Spleen (tissue), 11 donors: ENCODE results near the gene SERPINA12. TPM values are rescaled to one million over a fixed set of nuclear protein-coding genes. Genes with fewer than 3 reads are reported as not detected.

Experiments used
- DNase-seq: peaks from one replicate; pipeline ENCODE4 v3.0.0-alpha.2; 2020
- H3K27ac ChIP-seq, 8 donors: fragments of 200-600 bp; sonication (generic) in 7 of 8; 1 replicate in 4 of 8; 2 replicates in 4 of 8; pipeline versions ENCODE4 v1.5.0 to v1.8.0; 2016 to 2021; ENCODE audit warnings: inconsistent platforms in 4 of 8, mild to moderate bottlenecking in 4 of 8, moderate library complexity in 1 of 8
- H3K27me3 ChIP-seq, 7 donors: fragments of 200-600 bp; sonication (generic) in 6 of 7; replicated peaks in 1 of 7; 1 replicate in 4 of 7; 2 replicates in 3 of 7; pipeline versions ENCODE4 v1.5.0 to v1.8.0; 2016 to 2021; ENCODE audit warnings: inconsistent platforms in 3 of 7, mild to moderate bottlenecking in 1 of 7
- H3K36me3 ChIP-seq, 6 donors: fragments of 200-600 bp; sonication (generic) in 5 of 6; 1 replicate in 4 of 6; 2 replicates in 2 of 6; pipeline versions ENCODE4 v1.5.0 to v1.8.0; 2016 to 2021; ENCODE audit warnings: inconsistent platforms in 2 of 6
- H3K4me1 ChIP-seq, 6 donors: fragments of 200-600 bp; sonication (generic) in 5 of 6; 1 replicate in 3 of 6; 2 replicates in 3 of 6; pipeline versions ENCODE4 v1.5.0 to v1.8.0; 2016 to 2021; ENCODE audit warnings: inconsistent platforms in 3 of 6
- H3K4me3 ChIP-seq, 8 donors: fragments of 200-600 bp; sonication (generic) in 7 of 8; 1 replicate in 4 of 8; 2 replicates in 4 of 8; pipeline versions ENCODE4 v1.5.0 to v1.8.0; 2016 to 2021; ENCODE audit warnings: inconsistent platforms in 4 of 8, mild to moderate bottlenecking in 4 of 8, moderate library complexity in 2 of 8
- H3K9me3 ChIP-seq, 8 donors: fragments of 200-600 bp; sonication (generic) in 7 of 8; 1 replicate in 4 of 8; 2 replicates in 4 of 8; pipeline versions ENCODE4 v1.5.0 to v1.8.0; 2016 to 2021; ENCODE audit warnings: inconsistent platforms in 4 of 8
- POLR2A ChIP-seq, 3 donors: fragments of 450-650 bp; IDR thresholded peaks; one replicate each; pipeline ENCODE4 v1.5.1; 2017; ENCODE audit warnings: antibody characterized with exemption in 3 of 3, mild to moderate bottlenecking in 1 of 3
- POLR2AphosphoS5 ChIP-seq, 3 donors: sonication (generic); formaldehyde crosslinking; IDR thresholded peaks; one replicate each; pipeline ENCODE4 v1.5.1; 2017; ENCODE audit warnings: antibody characterized with exemption in 3 of 3
- WGBS, 5 donors: extraction: QIAGEN DNeasy Blood & Tissue Kit in 3 of 5; methylation state at CpG; one replicate each; pipeline versions ENCODE4 v1.1.5 to v1.1.7; 2013 to 2018; 5-methylcytosine and 5-hydroxymethylcytosine counted together
- intact Hi-C: fragments of 100-400 bp; cut with DNase I; formaldehyde crosslinking; loops from one replicate; pipeline ENCODE4 v1.15.0; 2023; ENCODE audit warnings: low total_unique reads
- polyA plus RNA-seq, 3 donors: library from polyadenylated mRNA; stranded (reverse); fragments of 200-250 nt; gene quantifications; one replicate each; pipeline ENCODE4 v1.2.1, GENCODE V29; 2013
- total RNA-seq, 7 donors: library from RNA; depleted of rRNA in 3 of 7; stranded (reverse); fragments of >200 nt in 3 of 7; fragmentation: NEBNext Ultra II Directional in 4 of 7; extraction: Animal tissue kit (Norgen Biotek cat#: 25700) in 4 of 7; gene quantifications; one replicate each; pipeline versions ENCODE4 v1.1.0 to v1.2.1, GENCODE V29; 2016 to 2021
- TF ChIP-seq, protein P1 (sequence below), 11 experiments: fragments of 200-600 bp in 7 of 11; fragments of 450-650 bp in 4 of 11; sonication (generic) in 4 of 11; IDR thresholded peaks in 8 of 11; conservative IDR thresholded peaks in 3 of 11; 1 replicate in 7 of 11; 2 replicates in 4 of 11; pipeline versions ENCODE4 v1.4.0 to v1.8.0; 2016 to 2021; ENCODE audit warnings: antibody characterized with exemption in 11 of 11, inconsistent platforms in 4 of 11, mild to moderate bottlenecking in 1 of 11
- donor health status: healthy with polysubstance abuse.
- donor health status: DM: no; HTN: no; CAD: no; lungs with moderate emphysema.
- donor health status: DM: no; HTN: no; CAD: no.
- donor health status: Bipolar disorder and iron deficiency.
- donor health status: healthy.
- donor health status: DM: no; HTN: no; CAD: no.
- donor health status: DM: yes; HTN: yes; CAD: no.

The SERPINA12 gene
- total and polyA plus RNA-seq, 10 donors: not detected

DNA sequence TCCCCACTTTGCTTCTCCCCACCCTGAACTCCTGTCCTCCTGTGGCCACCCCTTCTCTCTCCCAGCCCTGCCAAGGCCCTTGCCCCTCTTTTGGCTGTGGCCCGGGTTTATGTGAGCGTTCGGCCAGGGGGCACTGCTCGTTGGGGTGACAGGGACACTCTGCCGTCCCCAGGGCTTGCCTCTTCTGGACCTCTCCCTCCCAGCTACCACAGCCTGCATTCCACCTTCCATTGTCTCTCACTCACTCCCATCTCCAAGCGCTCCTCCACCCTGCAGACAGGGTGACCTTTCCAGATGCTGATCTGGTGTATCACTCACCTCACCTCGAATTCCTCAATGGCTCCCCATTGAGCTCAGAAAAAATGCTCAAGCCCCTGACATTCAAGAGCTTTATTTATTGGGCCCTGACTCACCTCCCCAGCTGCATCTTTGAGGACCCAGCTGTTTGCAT lies 34.7 kb downstream of the SERPINA12 start:
- Histone ChIP-seq H3K4me3 (no peak overlapping the region), H3K27me3 (peaks cover 0 to 8% (median 0%) of the 10 kb centered on the region in 7 donors), H3K27ac (no peak overlapping the region), H3K9me3 (peaks cover 0 to 34% (median 18%) of the 10 kb centered on the region in 8 donors), H3K4me1 (no peaks in the 10 kb centered on the region), H3K36me3 (no peaks in the 10 kb centered on the region)
- 71 to 83% (median 79%) methylated on average over 7 of the region's 7 CpGs for WGBS, 5 donors
- intact Hi-C loops: no loop called here
- no peak for DNase-seq
- TF ChIP-seq, protein P1, sequence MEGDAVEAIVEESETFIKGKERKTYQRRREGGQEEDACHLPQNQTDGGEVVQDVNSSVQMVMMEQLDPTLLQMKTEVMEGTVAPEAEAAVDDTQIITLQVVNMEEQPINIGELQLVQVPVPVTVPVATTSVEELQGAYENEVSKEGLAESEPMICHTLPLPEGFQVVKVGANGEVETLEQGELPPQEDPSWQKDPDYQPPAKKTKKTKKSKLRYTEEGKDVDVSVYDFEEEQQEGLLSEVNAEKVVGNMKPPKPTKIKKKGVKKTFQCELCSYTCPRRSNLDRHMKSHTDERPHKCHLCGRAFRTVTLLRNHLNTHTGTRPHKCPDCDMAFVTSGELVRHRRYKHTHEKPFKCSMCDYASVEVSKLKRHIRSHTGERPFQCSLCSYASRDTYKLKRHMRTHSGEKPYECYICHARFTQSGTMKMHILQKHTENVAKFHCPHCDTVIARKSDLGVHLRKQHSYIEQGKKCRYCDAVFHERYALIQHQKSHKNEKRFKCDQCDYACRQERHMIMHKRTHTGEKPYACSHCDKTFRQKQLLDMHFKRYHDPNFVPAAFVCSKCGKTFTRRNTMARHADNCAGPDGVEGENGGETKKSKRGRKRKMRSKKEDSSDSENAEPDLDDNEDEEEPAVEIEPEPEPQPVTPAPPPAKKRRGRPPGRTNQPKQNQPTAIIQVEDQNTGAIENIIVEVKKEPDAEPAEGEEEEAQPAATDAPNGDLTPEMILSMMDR (IDR thresholded peaks at IDR 0.05 in 8 of 11, conservative IDR thresholded peaks at IDR 0.05 in 3 of 11): no peak
- no peak for TF ChIP-seq POLR2A (IDR thresholded peaks at IDR 0.05)
- no peak for TF ChIP-seq POLR2AphosphoS5 (IDR thresholded peaks at IDR 0.05)

DNA sequence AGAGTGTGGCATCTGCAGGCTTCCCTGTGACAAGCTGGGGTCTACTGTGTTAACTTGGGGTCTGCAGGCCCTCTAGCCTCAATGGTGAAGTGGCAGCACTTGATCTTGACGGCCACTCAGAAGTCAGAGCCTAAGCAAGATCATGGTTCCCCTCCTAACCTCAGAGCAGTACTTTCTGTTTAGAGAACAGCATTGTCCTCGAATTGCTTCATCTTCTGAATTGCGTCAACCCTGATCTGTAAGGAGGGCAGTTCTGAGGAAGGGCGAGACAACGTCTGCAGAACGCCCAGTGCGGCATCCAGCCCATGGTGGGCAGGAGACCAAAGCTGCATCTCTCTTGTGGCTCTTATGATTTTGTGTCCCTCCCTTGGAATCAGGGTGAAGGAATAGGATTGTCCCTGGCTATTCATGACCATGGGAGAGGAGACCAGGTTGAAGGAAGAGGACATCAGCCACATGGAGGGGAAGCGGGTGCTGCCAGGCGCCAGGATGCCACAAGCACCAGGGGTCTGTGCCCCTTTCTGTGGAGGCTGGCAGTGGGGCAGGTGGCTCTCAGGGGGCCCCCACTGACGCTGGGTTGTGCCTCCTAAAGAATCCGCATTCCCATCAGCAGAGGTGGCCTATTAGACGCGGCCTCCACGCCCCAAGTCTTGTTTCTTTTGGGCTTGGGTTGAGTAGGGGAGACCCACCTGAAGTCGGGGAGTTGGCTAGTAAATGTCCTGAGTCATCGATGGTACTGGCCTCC lies 35.4 kb downstream of the SERPINA12 start:
- Histone ChIP-seq H3K4me3 (no peak overlapping the region), H3K27me3 (peaks cover 0 to 8% (median 0%) of the 10 kb centered on the region in 7 donors), H3K27ac (no peak overlapping the region), H3K36me3 (no peaks in the 10 kb centered on the region), H3K4me1 (no peaks in the 10 kb centered on the region), H3K9me3 (peaks cover 0 to 26% (median 11%) of the 10 kb centered on the region in 8 donors)
- WGBS, 5 donors: 66 to 84% (median 73%) methylated on average over 12 to 16 of the region's 16 CpGs
- DNase-seq: no peak
- intact Hi-C loops: no loop called here
- TF ChIP-seq POLR2AphosphoS5 (IDR thresholded peaks at IDR 0.05) (no peak), POLR2A (IDR thresholded peaks at IDR 0.05) (no peak)
- TF ChIP-seq, protein P1 (IDR thresholded peaks at IDR 0.05 in 8 of 11, conservative IDR thresholded peaks at IDR 0.05 in 3 of 11): no peak

DNA sequence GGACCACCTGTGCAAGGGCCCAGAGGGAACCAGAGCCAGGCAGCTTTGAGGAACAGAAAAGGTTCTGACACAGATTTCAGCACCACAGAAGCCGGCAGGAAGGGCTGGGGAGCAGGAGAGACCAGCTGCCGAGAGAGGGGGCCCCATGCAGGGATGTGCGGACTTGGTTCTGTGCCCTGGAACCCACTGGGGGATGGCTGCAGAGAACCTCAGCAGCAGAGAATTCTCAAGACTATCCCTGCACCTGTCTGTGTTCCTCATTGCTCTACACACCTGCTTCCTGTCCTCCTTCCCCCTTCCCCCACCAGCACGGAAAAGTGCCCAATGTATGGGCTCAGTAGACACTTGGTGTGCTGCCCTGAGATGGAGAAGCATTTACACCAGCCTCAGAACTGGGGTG lies 36.4 kb downstream of the SERPINA12 start:
- peaks cover 0 to 16% (median under 1%) of the 10 kb centered on the region in 8 donors for H3K9me3 ChIP-seq
- 43 to 67% (median 51%) methylated on average over 4 of the region's 4 CpGs for WGBS, 5 donors
- H3K36me3 ChIP-seq: no peaks in the 10 kb centered on the region
- no peak overlapping the region for H3K4me3 ChIP-seq
- TF ChIP-seq POLR2AphosphoS5 (IDR thresholded peaks at IDR 0.05): no peak
- TF ChIP-seq, protein P1 (IDR thresholded peaks at IDR 0.05 in 8 of 11, conservative IDR thresholded peaks at IDR 0.05 in 3 of 11): no peak
- TF ChIP-seq POLR2A (IDR thresholded peaks at IDR 0.05): no peak
- no peak overlapping the region for H3K27ac ChIP-seq
- H3K4me1 ChIP-seq: no peaks in the 10 kb centered on the region
- DNase-seq: no peak
- intact Hi-C loops: no loop called here
- H3K27me3 ChIP-seq: peaks cover 0 to 8% (median 0%) of the 10 kb centered on the region in 7 donors

DNA sequence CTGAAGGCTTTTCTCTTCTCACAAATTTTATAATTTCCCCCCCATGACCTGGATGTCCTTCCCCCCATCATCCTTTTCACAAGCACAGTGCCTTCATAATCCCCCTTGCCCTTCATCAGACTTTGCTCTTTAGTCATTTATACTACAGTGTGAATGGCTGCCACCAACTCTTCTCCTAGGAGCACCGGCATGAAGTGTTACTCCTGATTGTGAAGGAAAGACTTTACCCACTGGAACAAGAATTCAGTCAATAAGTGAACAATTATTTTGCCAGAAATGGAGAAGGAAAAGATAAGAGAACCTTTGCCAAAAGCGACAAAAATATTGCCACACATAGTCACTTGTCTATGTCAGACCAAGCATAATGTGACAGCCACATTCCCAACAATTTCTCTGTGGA lies 38.2 kb downstream of the SERPINA12 start:
- no peak for DNase-seq
- Histone ChIP-seq H3K36me3 (no peaks in the 10 kb centered on the region), H3K4me3 (no peak overlapping the region), H3K27ac (no peak overlapping the region), H3K9me3 (peaks cover 0 to 3% (median under 1%) of the 10 kb centered on the region in 8 donors), H3K4me1 (no peaks in the 10 kb centered on the region), H3K27me3 (peaks cover 0 to 8% (median 0%) of the 10 kb centered on the region in 7 donors)
- intact Hi-C loops: no loop called here
- WGBS, 5 donors: 86 to 99% (median 93%) methylated on average over 2 of the region's 2 CpGs
- TF ChIP-seq POLR2AphosphoS5 (IDR thresholded peaks at IDR 0.05) (no peak), POLR2A (IDR thresholded peaks at IDR 0.05) (no peak)
- TF ChIP-seq, protein P1 (IDR thresholded peaks at IDR 0.05 in 8 of 11, conservative IDR thresholded peaks at IDR 0.05 in 3 of 11): no peak
